ENCODE results near the gene FAM204A. TPM values are rescaled to one million over a fixed set of nuclear protein-coding genes. Genes with fewer than 3 reads are reported as not detected.

Gene FAM204A
- polyA plus RNA-seq, 6 donors from 2014 or later, result 137 to 206 (median 152) TPM

- no peaks in the 10 kb centered on the region for H3K4me1 Mint-ChIP-seq
- H3K4me3 Mint-ChIP-seq, result no peak overlapping the region
- DNase-seq (no peak), ATAC-seq (ENCODE audit: low read depth in 2 of 2) (no peak)
- peaks cover 0 to 4% (median 0%) of the 10 kb centered on the region in 7 donors for H3K9me3 Mint-ChIP-seq
- no peaks in the 10 kb centered on the region for H3K36me3 Mint-ChIP-seq
- peaks cover 38 to 50% (median 47%) of the 10 kb centered on the region in 3 donors for H3K27me3 Mint-ChIP-seq
- peak overlapping the region in 1 of 6 donors; percentile 39 for H3K27ac Mint-ChIP-seq
Observed at GRCh38 chr10:118266098-118266748, 75.9 kb downstream of the FAM204A start.

- H3K36me3 Mint-ChIP-seq, result no peaks in the 10 kb centered on the region
Observed at GRCh38 chr10:118264838-118265470, 77.2 kb downstream of the FAM204A start.

GRCh38 chr10:118264252-118264651 is 77.9 kb downstream of the FAM204A start:
- Mint-ChIP-seq H3K27ac (no peak overlapping the region), H3K27me3 (peaks cover 49 to 66% (median 53%) of the 10 kb centered on the region in 3 donors), H3K4me3 (no peak overlapping the region), H3K9me3 (peaks cover 0 to 1% (median 0%) of the 10 kb centered on the region in 7 donors), H3K4me1 (no peaks in the 10 kb centered on the region), H3K36me3 (no peaks in the 10 kb centered on the region)
- DNase-seq (no peak), ATAC-seq (ENCODE audit: low read depth in 2 of 2) (no peak)

More at GRCh38 chr10:118264838-118265470, 77.2 kb downstream of the FAM204A start:
- DNase-seq, result no peak
- H3K27ac Mint-ChIP-seq, result no peak overlapping the region
- peaks cover 0 to 1% (median 0%) of the 10 kb centered on the region in 7 donors for H3K9me3 Mint-ChIP-seq
- no peak overlapping the region for H3K4me3 Mint-ChIP-seq
- H3K4me1 Mint-ChIP-seq, result no peaks in the 10 kb centered on the region
- ATAC-seq (ENCODE audit: low read depth in 2 of 2), result no peak
- H3K27me3 Mint-ChIP-seq, result peaks cover 43 to 59% (median 46%) of the 10 kb centered on the region in 3 donors

- no peak for ATAC-seq (ENCODE audit: low read depth in 2 of 2)
Observed at GRCh38 chr10:118262538-118262937, 79.6 kb downstream of the FAM204A start.

GRCh38 chr10:118259288-118259906 is 82.7 kb downstream of the FAM204A start:
- ATAC-seq (ENCODE audit: low read depth in 2 of 2) (no peak), DNase-seq (no peak)
- H3K27ac Mint-ChIP-seq, result no peak overlapping the region
- no peaks in the 10 kb centered on the region for H3K4me1 Mint-ChIP-seq
- no peaks in the 10 kb centered on the region for H3K9me3 Mint-ChIP-seq
- H3K27me3 Mint-ChIP-seq, result peaks cover 53 to 68% (median 68%) of the 10 kb centered on the region in 3 donors
- H3K4me3 Mint-ChIP-seq, result no peak overlapping the region
- no peaks in the 10 kb centered on the region for H3K36me3 Mint-ChIP-seq

More at GRCh38 chr10:118262538-118262937, 79.6 kb downstream of the FAM204A start:
- Mint-ChIP-seq H3K27me3 (peaks cover 45 to 69% (median 66%) of the 10 kb centered on the region in 3 donors), H3K4me1 (no peaks in the 10 kb centered on the region), H3K9me3 (peaks cover 0 to 1% (median 0%) of the 10 kb centered on the region in 7 donors), H3K36me3 (no peaks in the 10 kb centered on the region), H3K27ac (no peak overlapping the region), H3K4me3 (no peak overlapping the region)
- no peak for DNase-seq

DNA sequence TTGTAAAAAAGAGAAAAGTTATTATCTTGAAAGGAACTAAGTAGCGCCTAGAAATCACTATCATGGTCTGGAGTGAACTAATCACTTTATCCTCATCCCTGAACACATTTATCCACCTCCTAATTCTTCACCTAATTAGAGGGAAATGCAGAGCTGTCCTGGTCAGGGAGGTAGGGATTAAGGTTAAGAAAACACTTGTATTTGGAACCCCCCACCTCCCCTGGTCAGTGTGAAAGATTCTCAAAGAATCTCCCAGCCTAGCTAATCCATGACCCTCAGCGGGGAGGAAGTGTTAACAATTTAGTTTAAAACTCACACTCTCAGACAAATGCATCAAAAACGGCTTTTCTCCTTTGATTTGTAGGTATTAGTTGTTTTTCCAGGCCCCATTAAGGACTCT is 83.8 kb downstream of the FAM204A start:
- Mint-ChIP-seq H3K9me3 (no peaks in the 10 kb centered on the region), H3K27me3 (peaks cover 53 to 69% (median 63%) of the 10 kb centered on the region in 3 donors)
- no peak for ATAC-seq (ENCODE audit: low read depth in 2 of 2)

GRCh38 chr10:118256825-118257570 is 85.1 kb downstream of the FAM204A start:
- H3K27ac Mint-ChIP-seq, result no peak overlapping the region
- ATAC-seq (ENCODE audit: low read depth in 2 of 2) (no peak), DNase-seq (no peak)
- H3K4me3 Mint-ChIP-seq, result no peak overlapping the region
- peaks cover 44 to 59% (median 56%) of the 10 kb centered on the region in 3 donors for H3K27me3 Mint-ChIP-seq
- H3K9me3 Mint-ChIP-seq, result no peaks in the 10 kb centered on the region
- no peaks in the 10 kb centered on the region for H3K36me3 Mint-ChIP-seq
- H3K4me1 Mint-ChIP-seq, result no peaks in the 10 kb centered on the region

More for the DNA sequence above, 83.8 kb downstream of the FAM204A start:
- no peak overlapping the region for H3K4me3 Mint-ChIP-seq
- H3K4me1 Mint-ChIP-seq, result no peaks in the 10 kb centered on the region
- no peak for DNase-seq
- H3K36me3 Mint-ChIP-seq, result no peaks in the 10 kb centered on the region
- peak overlapping the region in 1 of 6 donors; percentile 15 for H3K27ac Mint-ChIP-seq

GRCh38 chr10:118256209-118256608 is 85.9 kb downstream of the FAM204A start:
- Mint-ChIP-seq H3K4me3 (no peak overlapping the region), H3K9me3 (no peaks in the 10 kb centered on the region), H3K36me3 (no peaks in the 10 kb centered on the region), H3K27ac (no peak overlapping the region), H3K27me3 (peaks cover 44 to 63% (median 58%) of the 10 kb centered on the region in 3 donors), H3K4me1 (no peaks in the 10 kb centered on the region)
- DNase-seq (no peak), ATAC-seq (ENCODE audit: low read depth in 2 of 2) (no peak)

- H3K36me3 Mint-ChIP-seq, result no peaks in the 10 kb centered on the region
- DNase-seq (no peak), ATAC-seq (ENCODE audit: low read depth in 2 of 2) (no peak)
- peaks cover 46 to 66% (median 51%) of the 10 kb centered on the region in 3 donors for H3K27me3 Mint-ChIP-seq
- H3K4me3 Mint-ChIP-seq, result no peak overlapping the region
- no peaks in the 10 kb centered on the region for H3K4me1 Mint-ChIP-seq
- H3K27ac Mint-ChIP-seq, result no peak overlapping the region
- no peaks in the 10 kb centered on the region for H3K9me3 Mint-ChIP-seq
Observed at GRCh38 chr10:118255355-118255754, 86.8 kb downstream of the FAM204A start.

- Mint-ChIP-seq H3K4me1 (no peaks in the 10 kb centered on the region), H3K27me3 (peaks cover 47 to 66% (median 53%) of the 10 kb centered on the region in 3 donors), H3K4me3 (no peak overlapping the region), H3K9me3 (no peaks in the 10 kb centered on the region), H3K36me3 (no peaks in the 10 kb centered on the region), H3K27ac (no peak overlapping the region)
- no peak for ATAC-seq (ENCODE audit: low read depth in 2 of 2)
- no peak for DNase-seq
Observed at GRCh38 chr10:118254654-118255053, 87.5 kb downstream of the FAM204A start.

GRCh38 chr10:118253397-118253796 is 88.7 kb downstream of the FAM204A start:
- Mint-ChIP-seq H3K9me3 (peaks cover 0 to 2% (median 0%) of the 10 kb centered on the region in 7 donors), H3K27me3 (peaks cover 49 to 70% (median 57%) of the 10 kb centered on the region in 3 donors)

GRCh38 chr10:118251791-118252190 is 90.3 kb downstream of the FAM204A start:
- H3K4me1 Mint-ChIP-seq, result no peaks in the 10 kb centered on the region
- peaks cover 49 to 73% (median 60%) of the 10 kb centered on the region in 3 donors for H3K27me3 Mint-ChIP-seq
- H3K36me3 Mint-ChIP-seq, result no peaks in the 10 kb centered on the region
- H3K4me3 Mint-ChIP-seq, result no peak overlapping the region
- no peak for DNase-seq
- H3K27ac Mint-ChIP-seq, result no peak overlapping the region
- ATAC-seq (ENCODE audit: low read depth in 2 of 2), result no peak
- peaks cover 0 to 2% (median 0%) of the 10 kb centered on the region in 7 donors for H3K9me3 Mint-ChIP-seq

More at GRCh38 chr10:118253397-118253796, 88.7 kb downstream of the FAM204A start:
- H3K36me3 Mint-ChIP-seq, result no peaks in the 10 kb centered on the region
- no peak overlapping the region for H3K27ac Mint-ChIP-seq
- ATAC-seq (ENCODE audit: low read depth in 2 of 2) (no peak), DNase-seq (no peak)
- no peaks in the 10 kb centered on the region for H3K4me1 Mint-ChIP-seq
- H3K4me3 Mint-ChIP-seq, result no peak overlapping the region

DNA sequence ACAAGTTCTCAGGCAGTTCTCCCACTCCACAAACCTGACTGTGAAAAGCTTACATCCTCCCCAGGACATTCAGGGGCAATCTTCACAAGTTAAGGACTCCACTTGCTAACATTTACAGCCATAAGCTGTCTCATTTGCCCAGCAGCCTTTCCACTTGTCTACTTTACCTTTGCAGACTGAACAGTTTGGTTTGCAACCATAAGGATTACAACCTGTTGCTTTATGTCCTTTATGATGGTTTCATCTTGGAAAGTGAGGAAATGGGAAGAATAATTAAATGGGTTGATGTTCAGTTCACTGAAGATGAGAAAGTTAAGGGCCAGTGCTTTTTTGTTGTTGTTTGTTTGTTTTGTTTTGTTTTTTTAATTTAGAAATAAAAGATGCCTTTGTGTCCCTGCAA is 92.4 kb downstream of the FAM204A start:
- peaks cover 0 to 2% (median 0%) of the 10 kb centered on the region in 7 donors for H3K9me3 Mint-ChIP-seq
- ATAC-seq (ENCODE audit: low read depth in 2 of 2) (no peak), DNase-seq (no peak)
- H3K4me3 Mint-ChIP-seq, result no peak overlapping the region
- H3K36me3 Mint-ChIP-seq, result no peaks in the 10 kb centered on the region
- peaks cover 48 to 74% (median 55%) of the 10 kb centered on the region in 3 donors for H3K27me3 Mint-ChIP-seq
- no peak overlapping the region for H3K27ac Mint-ChIP-seq
- H3K4me1 Mint-ChIP-seq, result peaks cover 0 to 3% (median 0%) of the 10 kb centered on the region in 3 donors

All from naive B cell (primary cell).